ENCODE results near the gene TFEC.
"Not testable (repeated sequence)": the region's sequence is repeated elsewhere in the genome, so short reads cannot be mapped to it uniquely, and the experiment has no call there.

The TFEC gene, protein sequence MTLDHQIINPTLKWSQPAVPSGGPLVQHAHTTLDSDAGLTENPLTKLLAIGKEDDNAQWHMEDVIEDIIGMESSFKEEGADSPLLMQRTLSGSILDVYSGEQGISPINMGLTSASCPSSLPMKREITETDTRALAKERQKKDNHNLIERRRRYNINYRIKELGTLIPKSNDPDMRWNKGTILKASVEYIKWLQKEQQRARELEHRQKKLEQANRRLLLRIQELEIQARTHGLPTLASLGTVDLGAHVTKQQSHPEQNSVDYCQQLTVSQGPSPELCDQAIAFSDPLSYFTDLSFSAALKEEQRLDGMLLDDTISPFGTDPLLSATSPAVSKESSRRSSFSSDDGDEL

DNA sequence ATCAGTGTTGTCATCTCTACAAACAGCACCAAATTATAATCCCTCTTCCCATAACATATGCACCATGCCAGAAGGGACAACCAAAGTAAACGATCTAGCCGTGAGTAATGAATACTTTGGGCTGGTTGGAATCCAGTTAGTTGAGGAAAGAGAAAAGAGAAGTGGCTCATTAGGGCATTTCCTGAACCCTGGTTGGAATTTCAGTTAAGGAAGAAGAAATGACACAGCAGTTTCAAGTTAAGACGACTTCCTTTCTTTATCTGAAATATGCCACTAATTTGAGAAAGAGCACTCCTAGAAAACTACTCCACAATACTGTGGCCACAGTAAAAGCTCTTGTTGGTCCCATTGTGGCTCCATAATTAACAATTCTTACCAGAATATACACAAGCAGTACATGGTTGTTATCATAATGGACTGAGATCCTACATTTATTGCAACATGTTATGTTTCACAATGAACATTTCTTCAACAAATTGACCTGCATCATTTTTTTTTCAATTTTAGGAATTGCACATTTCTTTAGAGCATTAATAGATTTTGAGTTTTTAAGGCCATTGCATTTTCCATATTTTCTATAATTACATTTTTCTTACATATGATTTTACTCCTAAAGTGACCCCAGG lies at the start of gene TFEC:
Gene TFEC, minus strand, starts transcription at position 113 of the 626 bp plus-strand sequence. CDS start 46,322 bp downstream, outside the sequence.
- DNase-seq (ENCODE audit: low read depth in 2 of 2): no peak

GRCh38 chr7:116075351-116076145 lies 45.0 kb upstream of the TFEC start:
- no peak for DNase-seq (ENCODE audit: low read depth in 2 of 2)

GRCh38 chr7:116071629-116072028 lies 41.1 kb upstream of the TFEC start:
- no peak for DNase-seq (ENCODE audit: low read depth in 2 of 2)

- no peak for DNase-seq (ENCODE audit: low read depth in 2 of 2)
These were observed 33.6 kb upstream of the TFEC start for GRCh38 chr7:116064179-116064578.

DNA sequence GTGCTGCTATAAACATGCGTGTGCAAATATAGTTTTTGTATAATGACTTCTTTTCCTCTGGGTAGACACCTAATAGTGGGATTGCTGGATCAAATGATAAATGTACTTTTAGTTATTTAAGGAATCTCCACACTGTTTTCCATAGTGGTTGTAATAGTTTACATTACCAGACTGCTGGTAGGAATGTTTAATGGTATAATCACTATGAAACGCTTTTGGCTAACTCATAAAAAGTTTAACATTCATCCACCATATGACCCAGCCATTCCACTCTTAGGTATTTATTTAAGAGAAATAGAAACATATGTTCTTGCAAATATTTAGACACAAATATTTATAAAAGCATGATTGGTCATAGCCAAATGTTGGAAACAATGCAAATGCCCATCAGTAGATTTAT lies 32.1 kb upstream of the TFEC start:
- no peak for DNase-seq (ENCODE audit: low read depth in 2 of 2)

GRCh38 chr7:116052006-116052405 lies 21.4 kb upstream of the TFEC start:
- DNase-seq (ENCODE audit: low read depth in 2 of 2): no peak

DNA sequence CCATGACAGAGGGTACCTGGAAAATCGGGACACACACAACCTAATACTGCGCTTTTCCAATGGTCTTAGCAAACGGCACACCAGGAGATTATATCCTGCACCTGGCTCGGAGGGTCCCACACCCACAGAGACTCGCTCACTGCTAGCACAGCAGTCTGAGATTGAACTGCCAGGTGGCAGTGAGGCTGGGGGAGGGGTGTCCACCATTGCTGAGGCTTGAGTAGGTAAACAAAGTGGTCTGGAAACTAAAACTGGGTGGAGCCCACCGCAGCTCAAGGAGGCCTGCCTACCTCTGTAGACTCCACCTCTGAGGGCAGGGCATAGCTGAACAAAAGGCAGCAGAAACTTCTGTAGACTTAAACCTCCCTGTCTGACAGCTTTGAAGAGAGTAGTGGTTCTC lies 16.7 kb upstream of the TFEC start:
- not testable (repeated sequence) for DNase-seq (ENCODE audit: low read depth in 2 of 2)

- no peak for DNase-seq (ENCODE audit: low read depth in 2 of 2)
These were observed 15.0 kb upstream of the TFEC start for GRCh38 chr7:116045532-116045931.

GRCh38 chr7:116041615-116042014 lies 11.1 kb upstream of the TFEC start:
- DNase-seq (ENCODE audit: low read depth in 2 of 2): no peak

DNA sequence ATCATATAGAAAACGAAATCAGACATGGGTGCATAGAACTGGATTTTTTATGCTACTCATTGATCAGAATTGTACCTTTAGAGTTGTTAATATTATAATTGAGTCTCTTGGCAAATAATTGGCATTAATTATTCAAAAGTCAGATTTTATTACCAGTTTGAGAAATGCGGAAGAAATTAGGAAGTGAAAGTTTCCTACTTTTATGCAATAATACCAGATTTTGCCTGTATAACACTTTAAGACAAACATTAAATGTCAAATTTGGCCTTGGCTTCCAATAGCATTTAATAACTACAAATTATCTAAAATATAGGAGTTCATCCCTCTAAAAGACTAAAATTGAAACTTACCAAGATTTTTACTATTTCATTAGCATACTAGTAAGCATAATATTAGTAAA lies 6.8 kb upstream of the TFEC start:
- no peak for DNase-seq (ENCODE audit: low read depth in 2 of 2)

DNA sequence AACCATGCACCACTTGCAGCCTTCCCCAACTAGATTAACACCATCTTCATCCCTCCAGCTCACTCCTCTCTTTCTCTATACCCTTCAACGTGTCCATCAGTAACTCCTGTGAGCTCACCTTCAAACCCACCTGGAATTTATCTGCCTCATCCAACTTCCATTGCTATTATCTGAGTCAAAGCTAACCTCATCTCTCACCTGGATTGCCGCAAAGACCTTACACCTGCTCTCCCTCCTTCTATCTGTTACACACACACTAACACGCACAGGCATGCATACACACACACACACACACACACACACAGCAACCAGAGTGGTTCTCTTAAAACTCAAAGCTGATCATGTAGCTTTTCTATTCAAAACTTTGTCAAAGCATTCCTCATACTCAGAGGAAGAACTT lies 3.8 kb upstream of the TFEC start:
- DNase-seq (ENCODE audit: low read depth in 2 of 2): no peak

DNA sequence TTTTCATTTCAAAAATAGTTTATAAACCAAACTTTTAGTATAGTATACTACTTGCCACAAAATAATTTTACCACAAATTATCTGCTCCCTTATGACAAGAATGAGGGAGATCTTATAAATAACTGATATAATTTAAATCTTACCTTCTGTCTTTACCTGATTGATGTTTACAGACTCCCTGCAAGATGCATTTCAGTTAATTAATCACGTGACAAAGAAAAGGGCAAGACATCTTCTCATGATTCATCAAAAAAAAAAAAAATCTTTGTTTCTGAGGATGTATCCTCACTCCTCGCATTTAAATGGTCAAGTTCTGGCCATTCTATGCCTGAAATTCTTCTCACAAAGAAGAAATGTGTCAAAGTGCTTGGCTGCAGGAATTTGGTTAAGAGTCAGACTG lies 2.3 kb upstream of the TFEC start:
- DNase-seq (ENCODE audit: low read depth in 2 of 2): no peak

GRCh38 chr7:116028787-116029186 lies 1.8 kb downstream of the TFEC start:
- DNase-seq (ENCODE audit: low read depth in 2 of 2): no peak

- no peak for DNase-seq (ENCODE audit: low read depth in 2 of 2)
These were observed 2.8 kb downstream of the TFEC start for GRCh38 chr7:116027786-116028185.

GRCh38 chr7:116024826-116025809 lies 5.4 kb downstream of the TFEC start:
- no peak for DNase-seq (ENCODE audit: low read depth in 2 of 2)

DNA sequence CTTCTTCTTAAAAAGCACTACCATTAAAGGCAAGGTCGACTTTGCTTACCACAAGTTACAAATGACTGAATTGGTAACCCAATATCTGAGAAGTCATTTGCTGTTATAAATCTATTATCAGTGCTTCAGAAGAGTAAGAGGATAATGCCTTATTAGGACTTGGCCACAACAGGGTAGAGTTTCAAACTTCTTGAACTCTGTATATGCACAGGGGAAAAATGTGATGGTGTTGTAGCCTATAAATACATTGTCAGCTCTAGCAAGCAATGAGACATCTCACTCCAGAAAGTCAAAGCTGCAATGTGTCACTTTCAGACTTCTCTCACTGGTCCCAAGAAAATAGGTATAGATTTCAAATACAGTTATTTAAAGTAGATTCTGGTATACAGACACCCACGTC lies 9.3 kb downstream of the TFEC start:
- DNase-seq (ENCODE audit: low read depth in 2 of 2): no peak

DNA sequence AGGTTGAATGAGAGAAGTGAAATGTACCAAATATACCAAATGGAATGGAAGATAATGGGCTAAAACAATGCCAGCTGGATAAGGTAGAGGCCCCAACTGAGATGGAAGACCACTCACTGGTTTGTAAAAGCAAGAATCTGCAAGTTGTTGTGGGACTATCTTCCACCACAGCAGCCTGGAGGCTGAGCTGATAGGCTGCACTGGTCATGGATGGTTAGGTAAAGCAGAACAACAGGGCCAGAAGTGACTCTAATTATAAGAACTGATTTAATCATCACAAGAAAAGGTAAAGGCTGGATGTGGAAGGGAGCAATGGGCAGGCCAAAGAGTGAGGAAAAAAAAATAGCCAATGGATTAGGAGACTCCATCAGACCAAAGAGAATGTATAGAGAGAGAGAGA lies 11.8 kb downstream of the TFEC start:
- no peak for DNase-seq (ENCODE audit: low read depth in 2 of 2)

DNA sequence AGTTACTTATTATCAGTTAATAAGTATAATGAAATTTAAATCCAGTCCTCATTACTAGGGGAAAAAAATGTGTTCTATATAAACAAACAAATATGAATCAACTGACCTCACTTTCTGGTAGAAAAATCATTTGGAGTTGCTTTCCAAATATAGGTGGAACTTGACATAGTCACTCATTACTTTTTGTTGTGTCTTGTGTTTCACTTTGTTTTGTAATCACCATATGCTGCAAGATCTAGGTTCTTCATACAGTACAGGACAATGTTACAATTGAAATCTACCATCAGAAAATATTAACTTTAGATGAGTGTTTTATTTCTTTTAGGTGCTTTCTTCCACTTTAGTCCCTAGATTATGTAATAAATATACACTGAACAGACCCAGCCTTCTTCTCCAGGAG lies 16.9 kb downstream of the TFEC start:
- DNase-seq (ENCODE audit: low read depth in 2 of 2): no peak

DNA sequence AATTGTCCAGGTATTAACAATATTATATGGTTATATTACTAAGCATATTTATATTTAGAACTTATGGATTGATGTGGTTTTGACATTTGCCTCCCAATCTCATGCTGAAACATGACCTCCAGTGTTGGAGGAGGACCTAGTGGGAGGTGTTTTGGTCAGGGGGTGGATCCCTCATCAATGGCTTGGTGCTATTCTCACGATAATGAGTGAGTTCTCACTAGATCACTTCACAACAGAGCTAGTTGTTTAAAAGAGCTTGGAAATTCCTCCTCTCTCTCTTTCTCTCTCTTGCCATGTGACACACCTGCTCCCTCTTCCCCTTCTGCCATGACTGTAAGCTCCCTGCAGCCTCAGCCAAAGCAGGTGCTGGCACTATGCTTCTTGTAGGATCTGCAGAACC lies 19.0 kb downstream of the TFEC start:
- DNase-seq (ENCODE audit: low read depth in 2 of 2): no peak

- not testable (repeated sequence) for DNase-seq (ENCODE audit: low read depth in 2 of 2)
These were observed 25.8 kb downstream of the TFEC start for GRCh38 chr7:116004762-116005161.

- no peak for DNase-seq (ENCODE audit: low read depth in 2 of 2)
These were observed 33.3 kb downstream of the TFEC start for GRCh38 chr7:115997221-115997620.

- no peak for DNase-seq (ENCODE audit: low read depth in 2 of 2)
These were observed 34.9 kb downstream of the TFEC start for GRCh38 chr7:115995701-115996100.
